SK-N-SH (cell line): Measurements from ENCODE around the gene TMUB1. TPM values are rescaled to one million over a fixed set of nuclear protein-coding genes. Genes with fewer than 3 reads are reported as not detected.

Source experiments
- CTCF ChIA-PET: fragments of 300-600, 350-600 bp; formaldehyde crosslinking; extraction: SDS; loops from one replicate; lab custom pipeline; 2021; lab: Yijun Ruan, JAX
- POLR2A ChIA-PET: fragments of 350-600 bp; sonication (Branson Sonifier 250); formaldehyde crosslinking; extraction: SDS; loops from one replicate; lab custom pipeline; 2020; ENCODE audit warnings: antibody characterized with exemption, inconsistent platforms; lab: Yijun Ruan, JAX
- DNase-seq: peaks from one replicate; pipeline ENCODE4 v3.0.0; 2012
- H2AFZ ChIP-seq: fragments of 200-600 bp; sonication (generic); 2 replicates; pipeline ENCODE4 v1.8.1; 2016; ENCODE audit warnings: antibody characterized with exemption, mild to moderate bottlenecking, low read depth
- H3F3A ChIP-seq: fragments of 200-600 bp; sonication (generic); replicated peaks from 2 replicates; pipeline ENCODE3; 2016; ENCODE audit warnings: antibody characterized with exemption, mild to moderate bottlenecking; ENCODE audit not compliant: insufficient read depth
- H3K27ac ChIP-seq, 2 experiments: fragments of 200-500 bp in 1 of 2; fragments of 200-600 bp in 1 of 2; sonication (Bioruptor generic) in 1 of 2; sonication (generic), shearing (Covaris generic) in 1 of 2; 2 replicates each; pipeline versions ENCODE4 v1.5.1 to v1.6.1; 2014 to 2016; ENCODE audit warnings: low read depth in 2 of 2, inconsistent platforms in 1 of 2, low read length in 1 of 2, mild to moderate bottlenecking in 1 of 2, mixed read lengths in 1 of 2
- H3K27me3 ChIP-seq: fragments of 200-600 bp; sonication (generic), shearing (Covaris generic); 2 replicates; pipeline ENCODE4 v1.6.1; 2016; ENCODE audit warnings: mixed run types; ENCODE audit not compliant: insufficient read depth
- H3K36me3 ChIP-seq, 2 experiments: fragments of 200-500 bp in 1 of 2; fragments of 200-600 bp in 1 of 2; sonication (Bioruptor generic) in 1 of 2; sonication (generic) in 1 of 2; replicated peaks in 1 of 2; 2 replicates each; pipeline versions ENCODE3 to v1.5.1; 2014 to 2016; ENCODE audit warnings: low read length in 1 of 2, mild to moderate bottlenecking in 1 of 2; ENCODE audit not compliant: insufficient read depth in 2 of 2, control insufficient read depth in 1 of 2
- H3K4me1 ChIP-seq, 2 experiments: fragments of 200-500 bp in 1 of 2; fragments of 200-600 bp in 1 of 2; sonication (Bioruptor generic) in 1 of 2; sonication (generic), shearing (Covaris generic) in 1 of 2; 2 replicates each; pipeline versions ENCODE4 v1.5.1 to v1.6.1; 2014 to 2016; ENCODE audit warnings: low read depth in 1 of 2, low read length in 1 of 2, mixed run types in 1 of 2; ENCODE audit not compliant: insufficient read depth in 2 of 2, control insufficient read depth in 1 of 2
- H3K4me2 ChIP-seq: fragments of 200-600 bp; sonication (generic), shearing (Covaris generic); 2 replicates; pipeline ENCODE4 v1.6.1; 2017; ENCODE audit warnings: mixed run types
- H3K4me3 ChIP-seq, 2 experiments: fragments of 200-500 bp in 1 of 2; fragments of 200-600 bp in 1 of 2; sonication (Bioruptor generic) in 1 of 2; sonication (generic), shearing (Covaris generic) in 1 of 2; 2 replicates each; pipeline versions ENCODE4 v1.5.1 to v1.8.1; 2014 to 2016; ENCODE audit warnings: low read depth in 2 of 2, inconsistent platforms in 1 of 2, low read length in 1 of 2, mild to moderate bottlenecking in 1 of 2, mixed read lengths in 1 of 2, moderate library complexity in 1 of 2
- H3K79me2 ChIP-seq: fragments of 200-600 bp; sonication (generic); 2 replicates; pipeline ENCODE4 v1.8.1; 2017; ENCODE audit warnings: mild to moderate bottlenecking; ENCODE audit not compliant: insufficient read depth
- H3K9ac ChIP-seq: fragments of 200-600 bp; sonication (generic); 2 replicates; pipeline ENCODE4 v1.6.1; 2017; ENCODE audit warnings: mixed run types
- H3K9me2 ChIP-seq: fragments of 200-600 bp; sonication (generic); 2 replicates; pipeline ENCODE4 v1.6.1; 2017; ENCODE audit warnings: mixed run types
- H3K9me3 ChIP-seq: fragments of 200-600 bp; sonication (generic); 2 replicates; pipeline ENCODE4 v1.6.1; 2017; ENCODE audit warnings: mixed run types, mild to moderate bottlenecking, moderate library complexity
- H4K20me1 ChIP-seq: fragments of 200-600 bp; sonication (generic); 2 replicates; pipeline ENCODE4 v1.6.1; 2017; ENCODE audit warnings: mild to moderate bottlenecking, mixed run types; ENCODE audit not compliant: insufficient read depth
- CHD2 ChIP-seq: fragments of 150-350 bp; IDR thresholded peaks from 2 replicates; pipeline ENCODE4 v1.6.1; 2018; ENCODE audit warnings: low read length; ENCODE audit not compliant: partially characterized antibody
- CTCF ChIP-seq: fragments of 200-600 bp; sonication (generic); IDR thresholded peaks from 2 replicates; pipeline ENCODE4 v1.6.1; 2017; ENCODE audit warnings: antibody characterized with exemption, mild to moderate bottlenecking, moderate library complexity
- EP300 ChIP-seq, 2 experiments: IDR thresholded peaks; 2 replicates each; pipeline versions ENCODE4 v1.4.0 to v1.6.1; 2012; ENCODE audit warnings: borderline replicate concordance in 1 of 2, low read depth in 1 of 2, low read length in 1 of 2
- FOSL2 ChIP-seq: IDR thresholded peaks from 2 replicates; pipeline ENCODE4 v1.4.0; 2012; ENCODE audit warnings: low read depth, mild to moderate bottlenecking, moderate library complexity, borderline replicate concordance
- FOXM1 ChIP-seq: IDR thresholded peaks from 2 replicates; pipeline ENCODE4 v1.4.0; 2012; ENCODE audit warnings: low read depth, mild to moderate bottlenecking
- GABPA ChIP-seq: IDR thresholded peaks from 2 replicates; pipeline ENCODE4 v1.4.0; 2012; ENCODE audit warnings: low read depth, mild to moderate bottlenecking
- GATA2 ChIP-seq: sonication (generic); formaldehyde crosslinking; IDR thresholded peaks from 2 replicates; pipeline ENCODE4 v1.5.0; 2020; ENCODE audit warnings: mild to moderate bottlenecking, missing genetic modification reagents
- IRF3 ChIP-seq: fragments of 150-350 bp; IDR thresholded peaks from 2 replicates; pipeline ENCODE4 v1.6.1; 2016; ENCODE audit warnings: mild to moderate bottlenecking, low read depth, low read length
- MEF2A ChIP-seq: IDR thresholded peaks from 2 replicates; pipeline ENCODE4 v1.4.0; 2012; ENCODE audit warnings: low read depth, borderline replicate concordance
- NRF1 ChIP-seq: IDR thresholded peaks from 2 replicates; pipeline ENCODE4 v1.6.1; 2012; ENCODE audit warnings: low read depth, mild to moderate bottlenecking, low read length
- POLR2AphosphoS5 ChIP-seq: IDR thresholded peaks from 2 replicates; pipeline ENCODE4 v1.6.1; 2012; ENCODE audit warnings: low read depth, low read length
- RAD21 ChIP-seq: IDR thresholded peaks from 2 replicates; pipeline ENCODE4 v1.6.1; 2012; ENCODE audit warnings: mild to moderate bottlenecking, low read length
- RFX5 ChIP-seq: IDR thresholded peaks from 2 replicates; pipeline ENCODE4 v1.6.1; 2012; ENCODE audit warnings: mild to moderate bottlenecking, improper control_type of control experiment, low read length
- RXRA ChIP-seq: IDR thresholded peaks from 2 replicates; pipeline ENCODE4 v1.4.0; 2012; ENCODE audit warnings: low read depth, mild to moderate bottlenecking, borderline replicate concordance
- SMC3 ChIP-seq: IDR thresholded peaks from 2 replicates; pipeline ENCODE4 v1.6.1; 2012; ENCODE audit warnings: low read depth, low read length, improper control_type of control experiment
- TEAD4 ChIP-seq: IDR thresholded peaks from 2 replicates; pipeline ENCODE4 v1.4.0; 2012; ENCODE audit warnings: mild to moderate bottlenecking, borderline replicate concordance; ENCODE audit not compliant: insufficient read depth
- USF2 ChIP-seq: fragments of 150-350 bp; IDR thresholded peaks from 2 replicates; pipeline ENCODE4 v1.6.1; 2017; ENCODE audit warnings: antibody characterized with exemption, low read length, low read depth, borderline replicate concordance
- YY1 ChIP-seq: IDR thresholded peaks from 2 replicates; pipeline ENCODE4 v1.4.0; 2012; ENCODE audit warnings: low read depth, mild to moderate bottlenecking
- ZBTB33 ChIP-seq: IDR thresholded peaks from 2 replicates; pipeline ENCODE4 v1.4.0; 2012; ENCODE audit warnings: low read depth, borderline replicate concordance
- WGBS: methylation state at CpG from one replicate; pipeline ENCODE4 v1.1.6; 2017; ENCODE audit warnings: low lambda C conversion rate; 5-methylcytosine and 5-hydroxymethylcytosine counted together
- polyA plus RNA-seq, 3 experiments: library from polyadenylated mRNA; depleted of rRNA; stranded (reverse); fragments of >200 nt; gene quantifications; 2 replicates each; pipeline ENCODE4 v1.2.3, GENCODE V29; 2012

Gene TMUB1
- polyA plus RNA-seq, 1 of the 3 experiments (the other 2 are of a cell fraction): 60.6 TPM

GRCh38 chr7:151100921-151101320, 17.6 kb upstream of the TMUB1 start:
- no peaks in the 10 kb centered on the region for H3K9me2 ChIP-seq
- DNase-seq: no peak
- WGBS: 97% methylated on average over 10 of the region's 10 CpGs
- peaks cover 24% of the 10 kb centered on the region for H3F3A ChIP-seq
- H4K20me1 ChIP-seq: peaks cover 95% of the 10 kb centered on the region
- H2AFZ ChIP-seq: no peak overlapping the region
- peaks cover under 1 to 7% of the 10 kb centered on the region in 2 experiments; a peak in 2 of 4 replicates for H3K4me1 ChIP-seq
- no peaks in the 10 kb centered on the region for H3K27me3 ChIP-seq
- H3K9ac ChIP-seq: no peak overlapping the region
- POLR2A ChIA-PET: no interaction called here
- H3K4me2 ChIP-seq: no peak overlapping the region
- no peaks in the 10 kb centered on the region for H3K9me3 ChIP-seq
- CTCF ChIA-PET: interaction anchor here (0.7 to 18.7 kb wide), 4 partner anchors 12 to 138 kb away, joined by 3 to 474 read pairs (median 28); partner anchors contain the start of genes ABCB8, AGAP3, FASTK and TMUB1
- no peak overlapping the region for H3K4me3 ChIP-seq
- peaks cover 0 to 7% of the 10 kb centered on the region in 2 experiments for H3K36me3 ChIP-seq
- no peak for TF ChIP-seq EP300 (IDR thresholded peaks at IDR 0.05; ENCODE audit: borderline replicate concordance in 1 of 2, low read depth in 1 of 2, low read length in 1 of 2)
- TF ChIP-seq NRF1: no peak
- TF ChIP-seq GABPA: no peak
- TF ChIP-seq FOXM1: no peak
- TF ChIP-seq RAD21: no peak
- no peak for TF ChIP-seq MEF2A
- TF ChIP-seq CHD2: no peak
- no peak for TF ChIP-seq SMC3
- no peak for TF ChIP-seq YY1
- no peak for TF ChIP-seq RXRA
- no peak for TF ChIP-seq POLR2AphosphoS5
- TF ChIP-seq GATA2 (CRISPR knock-in tag): no peak
- TF ChIP-seq RFX5: no peak
- no peak for TF ChIP-seq ZBTB33
- TF ChIP-seq IRF3: no peak
- TF ChIP-seq FOSL2: no peak
- no peak for TF ChIP-seq USF2
- no peak for TF ChIP-seq TEAD4
- no peak for TF ChIP-seq CTCF
- no peak overlapping the region for H3K27ac ChIP-seq
- H3K79me2 ChIP-seq: peaks cover 94% of the 10 kb centered on the region
